Breast epithelium (tissue), 3 donors: ENCODE results near the gene IL2.

Experiments
- CTCF ChIP-seq, 3 donors: fragments of 450-650 bp; IDR thresholded peaks; one replicate each; pipeline ENCODE4 v1.5.1; 2016 to 2017; ENCODE audit warnings: antibody characterized with exemption in 3 of 3, mild to moderate bottlenecking in 3 of 3, moderate library complexity in 3 of 3
- POLR2A ChIP-seq: fragments of 450-650 bp; IDR thresholded peaks from one replicate; pipeline ENCODE4 v1.6.1; 2016; ENCODE audit warnings: antibody characterized with exemption, mild to moderate bottlenecking, moderate library complexity

GRCh38 chr4:122412547-122412946 is 44.0 kb downstream of the IL2 start:
- TF ChIP-seq POLR2A (no peak), CTCF (IDR thresholded peaks at IDR 0.05) (no peak)
